ENCODE results near the gene RPTOR. TPM values are rescaled to one million over a fixed set of nuclear protein-coding genes. Genes with fewer than 3 reads are reported as not detected.
A peak's percentile ranks its signal among the peaks of the same experiment; 100 is the strongest.

RPTOR gene
- polyA plus RNA-seq, 4 donors = 3.2 to 16.5 (median 10.1) TPM

- H3K4me1 ChIP-seq (ENCODE audit: control insufficient read depth in 3 of 3, insufficient read depth in 2 of 3, low read depth in 1 of 3, low read length in 2 of 3) = peaks cover 0 to 5% (median 0%) of the 10 kb centered on the region in 3 donors
- H3K36me3 ChIP-seq (ENCODE audit: control insufficient read depth in 3 of 3, insufficient read depth in 2 of 3, low read depth in 1 of 3, low read length in 3 of 3) = peaks cover 0 to 51% (median 0%) of the 10 kb centered on the region in 3 donors
- H3K4me3 ChIP-seq (ENCODE audit: low read depth in 1 of 3, low read length in 3 of 3) = no peak overlapping the region
- FAIRE-seq (no peak), DNase-seq (no peak)
- H3K9me3 ChIP-seq (ENCODE audit: control insufficient read depth in 2 of 2, insufficient read depth in 1 of 2, low read depth in 1 of 2, low read length in 1 of 2) = no peaks in the 10 kb centered on the region
- H3K27me3 ChIP-seq (ENCODE audit: control insufficient read depth in 3 of 3, insufficient read depth in 3 of 3, low read length in 3 of 3) = no peaks in the 10 kb centered on the region
- no peak overlapping the region for H3K27ac ChIP-seq (ENCODE audit: low read depth in 1 of 3, low read length in 2 of 3)
- 84 to 93% (median 91%) methylated on average over 24 to 28 of the region's 28 CpGs for WGBS, 3 donors
Measured at GRCh38 chr17:80937462-80938381, 393.1 kb downstream of the RPTOR start.

GRCh38 chr17:80938556-80938955 lies 393.9 kb downstream of the RPTOR start:
- no peaks in the 10 kb centered on the region for H3K27me3 ChIP-seq (ENCODE audit: control insufficient read depth in 3 of 3, insufficient read depth in 3 of 3, low read length in 3 of 3)
- no peaks in the 10 kb centered on the region for H3K9me3 ChIP-seq (ENCODE audit: control insufficient read depth in 2 of 2, insufficient read depth in 1 of 2, low read depth in 1 of 2, low read length in 1 of 2)
- DNase-seq (peak in 1 of 2 donors; percentile 21), FAIRE-seq (no peak)
- H3K4me1 ChIP-seq (ENCODE audit: control insufficient read depth in 3 of 3, insufficient read depth in 2 of 3, low read depth in 1 of 3, low read length in 2 of 3) = peaks cover 0 to 5% (median 0%) of the 10 kb centered on the region in 3 donors
- H3K36me3 ChIP-seq (ENCODE audit: control insufficient read depth in 3 of 3, insufficient read depth in 2 of 3, low read depth in 1 of 3, low read length in 3 of 3) = peaks cover 0 to 58% (median 0%) of the 10 kb centered on the region in 3 donors
- no peak overlapping the region for H3K27ac ChIP-seq (ENCODE audit: low read depth in 1 of 3, low read length in 2 of 3)
- no peak overlapping the region for H3K4me3 ChIP-seq (ENCODE audit: low read depth in 1 of 3, low read length in 3 of 3)
- 72 to 84% (median 77%) methylated on average over 12 of the region's 12 CpGs for WGBS, 3 donors

GRCh38 chr17:80939151-80940145 lies 394.8 kb downstream of the RPTOR start:
- Histone ChIP-seq H3K27ac (ENCODE audit: low read depth in 1 of 3, low read length in 2 of 3) (no peak overlapping the region), H3K9me3 (ENCODE audit: control insufficient read depth in 2 of 2, insufficient read depth in 1 of 2, low read depth in 1 of 2, low read length in 1 of 2) (no peaks in the 10 kb centered on the region), H3K27me3 (ENCODE audit: control insufficient read depth in 3 of 3, insufficient read depth in 3 of 3, low read length in 3 of 3) (no peaks in the 10 kb centered on the region), H3K4me1 (ENCODE audit: control insufficient read depth in 3 of 3, insufficient read depth in 2 of 3, low read depth in 1 of 3, low read length in 2 of 3) (peaks cover 0 to 5% (median 0%) of the 10 kb centered on the region in 3 donors), H3K36me3 (ENCODE audit: control insufficient read depth in 3 of 3, insufficient read depth in 2 of 3, low read depth in 1 of 3, low read length in 3 of 3) (peaks cover 0 to 62% (median 0%) of the 10 kb centered on the region in 3 donors), H3K4me3 (ENCODE audit: low read depth in 1 of 3, low read length in 3 of 3) (no peak overlapping the region)
- WGBS, 3 donors = 94 to 96% (median 95%) methylated on average over 27 of the region's 27 CpGs
- DNase-seq (no peak), FAIRE-seq (no peak)

GRCh38 chr17:80940171-80941123 lies 395.8 kb downstream of the RPTOR start:
- Histone ChIP-seq H3K4me1 (ENCODE audit: control insufficient read depth in 3 of 3, insufficient read depth in 2 of 3, low read depth in 1 of 3, low read length in 2 of 3) (peaks cover 0 to 5% (median 0%) of the 10 kb centered on the region in 3 donors), H3K27me3 (ENCODE audit: control insufficient read depth in 3 of 3, insufficient read depth in 3 of 3, low read length in 3 of 3) (no peaks in the 10 kb centered on the region), H3K9me3 (ENCODE audit: control insufficient read depth in 2 of 2, insufficient read depth in 1 of 2, low read depth in 1 of 2, low read length in 1 of 2) (no peaks in the 10 kb centered on the region), H3K36me3 (ENCODE audit: control insufficient read depth in 3 of 3, insufficient read depth in 2 of 3, low read depth in 1 of 3, low read length in 3 of 3) (peaks cover 0 to 66% (median 0%) of the 10 kb centered on the region in 3 donors), H3K4me3 (ENCODE audit: low read depth in 1 of 3, low read length in 3 of 3) (no peak overlapping the region), H3K27ac (ENCODE audit: low read depth in 1 of 3, low read length in 2 of 3) (no peak overlapping the region)
- 91 to 95% (median 94%) methylated on average over 38 of the region's 38 CpGs for WGBS, 3 donors
- FAIRE-seq (no peak), DNase-seq (no peak)

- FAIRE-seq (no peak), DNase-seq (no peak)
- H3K27ac ChIP-seq (ENCODE audit: low read depth in 1 of 3, low read length in 2 of 3) = no peak overlapping the region
- no peaks in the 10 kb centered on the region for H3K9me3 ChIP-seq (ENCODE audit: control insufficient read depth in 2 of 2, insufficient read depth in 1 of 2, low read depth in 1 of 2, low read length in 1 of 2)
- no peak overlapping the region for H3K4me3 ChIP-seq (ENCODE audit: low read depth in 1 of 3, low read length in 3 of 3)
- H3K4me1 ChIP-seq (ENCODE audit: control insufficient read depth in 3 of 3, insufficient read depth in 2 of 3, low read depth in 1 of 3, low read length in 2 of 3) = peaks cover 0 to 5% (median 0%) of the 10 kb centered on the region in 3 donors
- H3K36me3 ChIP-seq (ENCODE audit: control insufficient read depth in 3 of 3, insufficient read depth in 2 of 3, low read depth in 1 of 3, low read length in 3 of 3) = peaks cover 0 to 74% (median 0%) of the 10 kb centered on the region in 3 donors
- WGBS, 3 donors = 89 to 97% (median 95%) methylated on average over 11 to 12 of the region's 12 CpGs
- H3K27me3 ChIP-seq (ENCODE audit: control insufficient read depth in 3 of 3, insufficient read depth in 3 of 3, low read length in 3 of 3) = no peaks in the 10 kb centered on the region
Measured at GRCh38 chr17:80941171-80941570, 396.5 kb downstream of the RPTOR start.

GRCh38 chr17:80941743-80942422 lies 397.2 kb downstream of the RPTOR start:
- peak overlapping the region in 2 of 3 donors; percentile 51 to 55 for H3K27ac ChIP-seq (ENCODE audit: low read depth in 1 of 3, low read length in 2 of 3)
- H3K36me3 ChIP-seq (ENCODE audit: control insufficient read depth in 3 of 3, insufficient read depth in 2 of 3, low read depth in 1 of 3, low read length in 3 of 3) = peaks cover 0 to 76% (median 0%) of the 10 kb centered on the region in 3 donors
- DNase-seq = no peak
- no peaks in the 10 kb centered on the region for H3K27me3 ChIP-seq (ENCODE audit: control insufficient read depth in 3 of 3, insufficient read depth in 3 of 3, low read length in 3 of 3)
- H3K4me3 ChIP-seq (ENCODE audit: low read depth in 1 of 3, low read length in 3 of 3) = no peak overlapping the region
- no peak for FAIRE-seq
- WGBS, 3 donors = 77 to 92% (median 91%) methylated on average over 33 of the region's 33 CpGs
- no peaks in the 10 kb centered on the region for H3K9me3 ChIP-seq (ENCODE audit: control insufficient read depth in 2 of 2, insufficient read depth in 1 of 2, low read depth in 1 of 2, low read length in 1 of 2)
- peaks cover 0 to 5% (median 0%) of the 10 kb centered on the region in 3 donors for H3K4me1 ChIP-seq (ENCODE audit: control insufficient read depth in 3 of 3, insufficient read depth in 2 of 3, low read depth in 1 of 3, low read length in 2 of 3)

Measured in small intestine (tissue), 7 donors.